A549 (cell line): Measurements from ENCODE around the gene ITSN2.

Source experiments
- CEBPB ChIP-seq, 2 experiments: fragments of >200 bp in 1 of 2; sonication (Bioruptor Twin) in 1 of 2; formaldehyde crosslinking in 1 of 2; IDR thresholded peaks; 2 replicates each; pipeline ENCODE4 v1.6.1; 2012 to 2016
- CTCF ChIP-seq: fragments of >200 bp; sonication (Bioruptor Twin); formaldehyde crosslinking; IDR thresholded peaks from 3 replicates; pipeline ENCODE4 v1.5.1; 2016
- EP300 ChIP-seq, 2 experiments: fragments of >200 bp; sonication (Bioruptor Twin); formaldehyde crosslinking; IDR thresholded peaks; 2 replicates in 1 of 2; 3 replicates in 1 of 2; pipeline ENCODE4 v1.6.1; 2016 to 2017
- HEYL ChIP-seq: fragments of 250-450 bp; sonication (Bioruptor Pico); IDR thresholded peaks from 2 replicates; pipeline ENCODE4 v1.8.0; 2021; ENCODE audit warnings: mild to moderate bottlenecking, moderate library complexity
- JUNB ChIP-seq: fragments of >200 bp; sonication (Bioruptor Twin); formaldehyde crosslinking; IDR thresholded peaks from 2 replicates; pipeline ENCODE4 v1.6.1; 2016
- MAX ChIP-seq: IDR thresholded peaks from 2 replicates; pipeline ENCODE4 v1.6.1; 2012
- RAD21 ChIP-seq, 2 experiments: fragments of >200 bp in 1 of 2; sonication (Bioruptor Twin) in 1 of 2; formaldehyde crosslinking in 1 of 2; IDR thresholded peaks in 1 of 2; conservative IDR thresholded peaks in 1 of 2; 2 replicates in 1 of 2; 3 replicates in 1 of 2; pipeline ENCODE4 v1.6.1; 2012 to 2018; ENCODE audit warnings: inconsistent platforms in 1 of 2
- REST ChIP-seq: fragments of 200-600 bp; sonication (generic); IDR thresholded peaks from 2 replicates; pipeline ENCODE4 v1.6.1; 2016; ENCODE audit warnings: antibody characterized with exemption, mild to moderate bottlenecking, moderate library complexity
- RFX5 ChIP-seq: fragments of 450-650 bp; IDR thresholded peaks from 2 replicates; pipeline ENCODE4 v1.7.1; 2014; ENCODE audit warnings: antibody characterized with exemption, mild to moderate bottlenecking, moderate library complexity
- SMC3 ChIP-seq: fragments of >200 bp; sonication (Bioruptor Twin); formaldehyde crosslinking; IDR thresholded peaks from 3 replicates; pipeline ENCODE4 v1.6.1; 2018; ENCODE audit warnings: inconsistent platforms
- TP53 ChIP-seq: fragments of 250-450 bp; sonication (Bioruptor Pico); IDR thresholded peaks from 2 replicates; pipeline ENCODE4 v1.5.0; 2021; ENCODE audit warnings: mild to moderate bottlenecking, moderate library complexity

- TF ChIP-seq JUNB (no peak), CEBPB (IDR thresholded peaks at IDR 0.05) (no peak), HEYL (CRISPR knock-in tag) (no peak), CTCF (no peak), REST (no peak), RFX5 (no peak), MAX (no peak), SMC3 (no peak), TP53 (CRISPR knock-in tag) (no peak), EP300 (IDR thresholded peaks at IDR 0.05) (no peak), RAD21 (conservative IDR thresholded peaks at IDR 0.05 in 1 of 2, IDR thresholded peaks at IDR 0.05 in 1 of 2) (no peak)
Observed at GRCh38 chr2:24402242-24403097, 42.1 kb upstream of the ITSN2 start.
